ENCODE results near the gene IGFL3.

- TF ChIP-seq, protein P1, sequence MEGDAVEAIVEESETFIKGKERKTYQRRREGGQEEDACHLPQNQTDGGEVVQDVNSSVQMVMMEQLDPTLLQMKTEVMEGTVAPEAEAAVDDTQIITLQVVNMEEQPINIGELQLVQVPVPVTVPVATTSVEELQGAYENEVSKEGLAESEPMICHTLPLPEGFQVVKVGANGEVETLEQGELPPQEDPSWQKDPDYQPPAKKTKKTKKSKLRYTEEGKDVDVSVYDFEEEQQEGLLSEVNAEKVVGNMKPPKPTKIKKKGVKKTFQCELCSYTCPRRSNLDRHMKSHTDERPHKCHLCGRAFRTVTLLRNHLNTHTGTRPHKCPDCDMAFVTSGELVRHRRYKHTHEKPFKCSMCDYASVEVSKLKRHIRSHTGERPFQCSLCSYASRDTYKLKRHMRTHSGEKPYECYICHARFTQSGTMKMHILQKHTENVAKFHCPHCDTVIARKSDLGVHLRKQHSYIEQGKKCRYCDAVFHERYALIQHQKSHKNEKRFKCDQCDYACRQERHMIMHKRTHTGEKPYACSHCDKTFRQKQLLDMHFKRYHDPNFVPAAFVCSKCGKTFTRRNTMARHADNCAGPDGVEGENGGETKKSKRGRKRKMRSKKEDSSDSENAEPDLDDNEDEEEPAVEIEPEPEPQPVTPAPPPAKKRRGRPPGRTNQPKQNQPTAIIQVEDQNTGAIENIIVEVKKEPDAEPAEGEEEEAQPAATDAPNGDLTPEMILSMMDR (conservative IDR thresholded peaks at IDR 0.05) = no peak
- no peak for TF ChIP-seq EZH2 (IDR thresholded peaks at IDR 0.05; ENCODE audit: low read depth)
These were observed 7.1 kb upstream of the IGFL3 start for GRCh38 chr19:46131485-46132143.

Data from PC-9 (cell line).